H1 (cell line): Measurements from ENCODE around the gene NDUFA13. TPM values are rescaled to one million over a fixed set of nuclear protein-coding genes. Genes with fewer than 3 reads are reported as not detected.

Experiments
- BCL11A ChIP-seq, 2 experiments: IDR thresholded peaks; one replicate each; pipeline ENCODE4 v1.6.1; 2011; ENCODE audit warnings: low read depth in 2 of 2, low read length in 2 of 2, mild to moderate bottlenecking in 2 of 2
- CBX8 ChIP-seq: fragments of 300-800, 300-1000 bp; sonication (generic); IDR thresholded peaks from 2 replicates; pipeline ENCODE4 v1.7.1; 2016; ENCODE audit warnings: low read depth, low read length, borderline replicate concordance
- CHD1 ChIP-seq: IDR thresholded peaks from 2 replicates; pipeline ENCODE4 v1.6.1; 2012; ENCODE audit warnings: low read depth, low read length, improper control_type of control experiment
- HDAC2 ChIP-seq, 2 experiments: fragments of 300-600 bp in 1 of 2; sonication (generic) in 1 of 2; IDR thresholded peaks; 2 replicates each; pipeline ENCODE4 v1.6.1; 2011 to 2012; ENCODE audit warnings: low read depth in 2 of 2, low read length in 2 of 2, mild to moderate bottlenecking in 2 of 2, moderate library complexity in 2 of 2, borderline replicate concordance in 1 of 2, inconsistent platforms in 1 of 2
- KDM5A ChIP-seq: fragments of 200-600 bp; IDR thresholded peaks from 2 replicates; pipeline ENCODE4 v1.7.1; 2012; ENCODE audit warnings: mild to moderate bottlenecking, low read length, inconsistent platforms, mixed read lengths
- MAFK ChIP-seq: IDR thresholded peaks from 2 replicates; pipeline ENCODE4 v1.6.1; 2012; ENCODE audit warnings: low read depth, mild to moderate bottlenecking, improper control_type of control experiment, low read length
- POLR2AphosphoS5 ChIP-seq: IDR thresholded peaks from 2 replicates; pipeline ENCODE4 v1.6.1; 2011; ENCODE audit warnings: low read depth, low read length
- RBBP5 ChIP-seq: IDR thresholded peaks from 2 replicates; pipeline ENCODE4 v1.7.1; 2012; ENCODE audit warnings: low read depth, mild to moderate bottlenecking, inconsistent platforms, low read length, moderate library complexity, borderline replicate concordance
- TAF7 ChIP-seq: optimal IDR thresholded peaks from 2 replicates; pipeline ENCODE3; 2011; ENCODE audit warnings: low read depth, mild to moderate bottlenecking, inconsistent platforms, low read length, moderate library complexity, borderline replicate concordance
- polyA plus RNA-seq, 7 experiments: library from polyadenylated mRNA; depleted of rRNA in 3 of 7; stranded (reverse) in 5 of 7; unstranded in 2 of 7; fragments of >200 nt in 5 of 7; fragments of 200-250 nt in 2 of 7; gene quantifications; 1 replicate in 5 of 7; 2 replicates in 1 of 7; 4 replicates in 1 of 7; pipeline versions ENCODE4 v1.2.1 to v1.2.3, GENCODE V29; 2011 to 2013; ENCODE audit warnings: missing spikeins in 2 of 7, mixed read lengths in 2 of 7
- total RNA-seq: library from RNA; stranded (reverse); fragmentation: NEBNext Ultra II Directional; extraction: Animal tissue kit (Norgen Biotek cat#: 25700); gene quantifications from 2 replicates; pipeline ENCODE4 v1.2.1, GENCODE V29; 2021
- TF ChIP-seq, protein P1 (sequence below): fragments of 300-600 bp; sonication (generic); IDR thresholded peaks from 2 replicates; pipeline ENCODE4 v1.7.1; 2012; ENCODE audit warnings: low read length, moderate library complexity, mild to moderate bottlenecking, inconsistent platforms; ENCODE audit not compliant: insufficient replicate concordance

The NDUFA13 gene
- total and polyA plus RNA-seq, 2 of the 8 experiments (the other 6 are each of a cell fraction or from before 2014, with no cell fraction given) = 413 to 1,105 TPM

DNA sequence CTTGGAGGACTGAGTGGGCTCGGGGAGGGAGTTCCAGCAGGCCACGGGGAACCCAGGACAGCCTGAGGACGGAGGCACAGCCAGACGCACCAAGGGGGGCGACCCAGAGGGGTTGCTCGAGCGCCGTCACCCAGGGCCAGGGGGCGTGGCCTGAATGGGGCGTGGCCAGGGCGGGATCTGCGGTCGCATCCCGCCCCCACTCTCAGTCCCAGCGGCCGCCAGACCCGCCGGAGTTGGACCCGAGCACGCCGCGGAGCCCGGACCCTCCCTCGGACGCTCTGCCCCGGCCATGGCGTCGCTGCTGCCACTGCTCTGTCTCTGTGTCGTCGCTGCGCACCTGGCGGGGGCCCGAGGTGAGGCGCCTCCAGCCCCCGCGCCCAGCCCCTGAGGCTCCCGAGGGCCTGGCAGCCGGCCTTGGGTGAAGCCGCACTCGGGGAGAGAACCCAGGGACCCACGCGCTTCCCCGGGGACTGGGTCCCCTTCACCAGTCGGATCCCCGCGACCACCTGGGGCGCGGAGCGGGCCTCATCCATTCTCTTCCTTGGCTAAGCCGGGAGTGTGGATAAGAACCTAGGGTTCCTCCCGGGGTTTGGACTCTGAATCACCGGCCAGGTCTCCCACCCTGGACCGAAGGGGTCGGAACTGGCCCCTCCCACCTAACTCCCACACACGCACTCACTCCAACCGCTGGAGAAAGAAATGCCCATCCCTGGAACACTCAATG, 22.2 kb downstream of the NDUFA13 start, which contains the start of gene CILP2 (continued):
- TF ChIP-seq KDM5A = no peak
- no peak for TF ChIP-seq HDAC2 (IDR thresholded peaks at IDR 0.05; ENCODE audit: borderline replicate concordance in 1 of 2, low read depth in 2 of 2, low read length in 2 of 2)
- TF ChIP-seq MAFK = no peak
- TF ChIP-seq, protein P1, sequence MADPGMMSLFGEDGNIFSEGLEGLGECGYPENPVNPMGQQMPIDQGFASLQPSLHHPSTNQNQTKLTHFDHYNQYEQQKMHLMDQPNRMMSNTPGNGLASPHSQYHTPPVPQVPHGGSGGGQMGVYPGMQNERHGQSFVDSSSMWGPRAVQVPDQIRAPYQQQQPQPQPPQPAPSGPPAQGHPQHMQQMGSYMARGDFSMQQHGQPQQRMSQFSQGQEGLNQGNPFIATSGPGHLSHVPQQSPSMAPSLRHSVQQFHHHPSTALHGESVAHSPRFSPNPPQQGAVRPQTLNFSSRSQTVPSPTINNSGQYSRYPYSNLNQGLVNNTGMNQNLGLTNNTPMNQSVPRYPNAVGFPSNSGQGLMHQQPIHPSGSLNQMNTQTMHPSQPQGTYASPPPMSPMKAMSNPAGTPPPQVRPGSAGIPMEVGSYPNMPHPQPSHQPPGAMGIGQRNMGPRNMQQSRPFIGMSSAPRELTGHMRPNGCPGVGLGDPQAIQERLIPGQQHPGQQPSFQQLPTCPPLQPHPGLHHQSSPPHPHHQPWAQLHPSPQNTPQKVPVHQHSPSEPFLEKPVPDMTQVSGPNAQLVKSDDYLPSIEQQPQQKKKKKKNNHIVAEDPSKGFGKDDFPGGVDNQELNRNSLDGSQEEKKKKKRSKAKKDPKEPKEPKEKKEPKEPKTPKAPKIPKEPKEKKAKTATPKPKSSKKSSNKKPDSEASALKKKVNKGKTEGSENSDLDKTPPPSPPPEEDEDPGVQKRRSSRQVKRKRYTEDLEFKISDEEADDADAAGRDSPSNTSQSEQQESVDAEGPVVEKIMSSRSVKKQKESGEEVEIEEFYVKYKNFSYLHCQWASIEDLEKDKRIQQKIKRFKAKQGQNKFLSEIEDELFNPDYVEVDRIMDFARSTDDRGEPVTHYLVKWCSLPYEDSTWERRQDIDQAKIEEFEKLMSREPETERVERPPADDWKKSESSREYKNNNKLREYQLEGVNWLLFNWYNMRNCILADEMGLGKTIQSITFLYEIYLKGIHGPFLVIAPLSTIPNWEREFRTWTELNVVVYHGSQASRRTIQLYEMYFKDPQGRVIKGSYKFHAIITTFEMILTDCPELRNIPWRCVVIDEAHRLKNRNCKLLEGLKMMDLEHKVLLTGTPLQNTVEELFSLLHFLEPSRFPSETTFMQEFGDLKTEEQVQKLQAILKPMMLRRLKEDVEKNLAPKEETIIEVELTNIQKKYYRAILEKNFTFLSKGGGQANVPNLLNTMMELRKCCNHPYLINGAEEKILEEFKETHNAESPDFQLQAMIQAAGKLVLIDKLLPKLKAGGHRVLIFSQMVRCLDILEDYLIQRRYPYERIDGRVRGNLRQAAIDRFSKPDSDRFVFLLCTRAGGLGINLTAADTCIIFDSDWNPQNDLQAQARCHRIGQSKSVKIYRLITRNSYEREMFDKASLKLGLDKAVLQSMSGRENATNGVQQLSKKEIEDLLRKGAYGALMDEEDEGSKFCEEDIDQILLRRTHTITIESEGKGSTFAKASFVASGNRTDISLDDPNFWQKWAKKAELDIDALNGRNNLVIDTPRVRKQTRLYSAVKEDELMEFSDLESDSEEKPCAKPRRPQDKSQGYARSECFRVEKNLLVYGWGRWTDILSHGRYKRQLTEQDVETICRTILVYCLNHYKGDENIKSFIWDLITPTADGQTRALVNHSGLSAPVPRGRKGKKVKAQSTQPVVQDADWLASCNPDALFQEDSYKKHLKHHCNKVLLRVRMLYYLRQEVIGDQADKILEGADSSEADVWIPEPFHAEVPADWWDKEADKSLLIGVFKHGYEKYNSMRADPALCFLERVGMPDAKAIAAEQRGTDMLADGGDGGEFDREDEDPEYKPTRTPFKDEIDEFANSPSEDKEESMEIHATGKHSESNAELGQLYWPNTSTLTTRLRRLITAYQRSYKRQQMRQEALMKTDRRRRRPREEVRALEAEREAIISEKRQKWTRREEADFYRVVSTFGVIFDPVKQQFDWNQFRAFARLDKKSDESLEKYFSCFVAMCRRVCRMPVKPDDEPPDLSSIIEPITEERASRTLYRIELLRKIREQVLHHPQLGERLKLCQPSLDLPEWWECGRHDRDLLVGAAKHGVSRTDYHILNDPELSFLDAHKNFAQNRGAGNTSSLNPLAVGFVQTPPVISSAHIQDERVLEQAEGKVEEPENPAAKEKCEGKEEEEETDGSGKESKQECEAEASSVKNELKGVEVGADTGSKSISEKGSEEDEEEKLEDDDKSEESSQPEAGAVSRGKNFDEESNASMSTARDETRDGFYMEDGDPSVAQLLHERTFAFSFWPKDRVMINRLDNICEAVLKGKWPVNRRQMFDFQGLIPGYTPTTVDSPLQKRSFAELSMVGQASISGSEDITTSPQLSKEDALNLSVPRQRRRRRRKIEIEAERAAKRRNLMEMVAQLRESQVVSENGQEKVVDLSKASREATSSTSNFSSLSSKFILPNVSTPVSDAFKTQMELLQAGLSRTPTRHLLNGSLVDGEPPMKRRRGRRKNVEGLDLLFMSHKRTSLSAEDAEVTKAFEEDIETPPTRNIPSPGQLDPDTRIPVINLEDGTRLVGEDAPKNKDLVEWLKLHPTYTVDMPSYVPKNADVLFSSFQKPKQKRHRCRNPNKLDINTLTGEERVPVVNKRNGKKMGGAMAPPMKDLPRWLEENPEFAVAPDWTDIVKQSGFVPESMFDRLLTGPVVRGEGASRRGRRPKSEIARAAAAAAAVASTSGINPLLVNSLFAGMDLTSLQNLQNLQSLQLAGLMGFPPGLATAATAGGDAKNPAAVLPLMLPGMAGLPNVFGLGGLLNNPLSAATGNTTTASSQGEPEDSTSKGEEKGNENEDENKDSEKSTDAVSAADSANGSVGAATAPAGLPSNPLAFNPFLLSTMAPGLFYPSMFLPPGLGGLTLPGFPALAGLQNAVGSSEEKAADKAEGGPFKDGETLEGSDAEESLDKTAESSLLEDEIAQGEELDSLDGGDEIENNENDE = no peak
- TF ChIP-seq BCL11A (IDR thresholded peaks at IDR 0.05; ENCODE audit: low read depth in 2 of 2, low read length in 2 of 2) = no peak
- TF ChIP-seq CHD1 = no peak
- TF ChIP-seq TAF7 = peak; percentile 73
- TF ChIP-seq POLR2AphosphoS5 = peak; percentile 74
- TF ChIP-seq CBX8 = no peak
- TF ChIP-seq RBBP5 = 0 out of 2 replicates have a peak, but pooled peaks have one; percentile 47
